ENCODE data around the gene CFL1. TPM values are rescaled to one million over a fixed set of nuclear protein-coding genes. Genes with fewer than 3 reads are reported as not detected.
"Not testable (repeated sequence)": the region's sequence is repeated elsewhere in the genome, so short reads cannot be mapped to it uniquely, and the experiment has no call there.

The CFL1 gene
- total and polyA plus RNA-seq, 4 experiments from 2014 or later: 540 to 2,825 (median 1,686) TPM

DNA sequence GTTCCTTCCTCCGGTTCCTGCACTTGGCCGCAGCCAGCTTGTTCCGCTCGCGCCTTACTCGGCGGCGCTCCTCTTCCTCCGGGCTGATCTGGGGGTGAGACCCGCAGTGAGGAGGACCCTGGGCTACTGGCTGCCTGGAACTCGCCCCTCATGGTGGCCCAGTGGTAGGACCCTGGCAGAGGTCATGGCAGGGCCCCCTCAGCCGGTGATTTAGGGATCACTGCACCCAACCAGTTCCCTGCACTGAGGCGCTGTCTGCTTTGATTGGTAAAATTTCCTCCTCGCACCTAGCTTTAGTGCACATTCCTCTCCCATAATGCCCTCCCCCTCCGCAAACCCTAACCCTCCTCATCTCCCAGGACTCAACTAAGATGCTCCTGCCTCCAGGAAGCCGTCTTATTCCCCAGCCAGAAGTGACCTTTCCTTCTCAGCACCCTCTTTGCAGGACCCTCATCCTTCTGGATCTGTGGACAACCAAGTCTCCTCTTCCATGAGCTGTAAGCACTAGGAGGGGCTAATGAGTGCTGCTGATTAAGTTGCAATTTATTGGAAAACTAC, 36.1 kb upstream of the CFL1 start:
- H3K27ac Mint-ChIP-seq: peak overlapping the region; percentile 82 to 96 (median 92)
- H3K4me1 ChIP-seq (ENCODE audit: insufficient read depth, low read length): peaks cover 52% of the 10 kb centered on the region

DNA sequence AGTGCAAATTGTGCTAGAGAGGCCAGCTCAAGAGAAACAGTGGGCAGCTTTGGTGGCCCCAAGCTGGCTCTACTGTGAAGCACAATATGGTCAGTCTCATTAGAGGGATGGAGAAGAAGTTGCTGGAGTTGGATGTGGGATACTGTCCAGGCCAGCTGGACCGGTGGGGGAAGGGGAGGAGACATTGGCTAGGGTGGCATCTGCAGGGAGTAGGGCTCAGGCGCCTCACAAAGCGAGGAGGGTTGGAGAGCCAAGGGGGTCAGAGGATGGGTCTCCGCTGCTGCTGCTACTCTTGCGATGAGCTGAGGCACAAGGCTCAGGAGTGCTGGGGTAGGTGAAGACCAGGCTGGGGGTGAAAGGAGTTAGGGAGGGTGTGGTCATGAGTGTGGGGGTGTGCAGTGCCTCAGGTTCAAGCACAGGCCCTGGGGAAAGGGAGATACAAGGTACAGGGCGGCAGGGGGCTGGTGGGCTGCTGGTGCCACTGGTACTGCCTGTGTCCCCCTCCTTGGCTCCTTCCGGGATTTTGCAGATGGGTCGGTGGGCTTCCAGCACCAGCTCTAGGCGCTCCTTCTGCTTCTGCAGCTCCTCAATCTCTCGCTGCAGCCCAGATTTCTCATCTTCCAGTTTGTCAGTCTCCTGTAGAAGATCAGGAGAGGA, 34.8 kb upstream of the CFL1 start:
- Mint-ChIP-seq H3K9me3 (peaks cover 0 to 1% (median 0%) of the 10 kb centered on the region in 8 donors), H3K4me1 (peaks cover 35 to 73% (median 44%) of the 10 kb centered on the region in 4 donors), H3K27ac (peak overlapping the region; percentile 82 to 96 (median 92)), H3K27me3 (no peaks in the 10 kb centered on the region), H3K36me3 (peaks cover 0 to 14% of the 10 kb centered on the region in 2 donors), H3K4me3 (peak overlapping the region; percentile 65 to 87 (median 82))
- H3K36me3 ChIP-seq (ENCODE audit: insufficient read depth, low read length): no peaks in the 10 kb centered on the region
- H3K4me3 ChIP-seq (ENCODE audit: low read length in 2 of 2): peak overlapping the region in 1 of 2 donors; percentile 69
- peaks cover 56% of the 10 kb centered on the region for H3K4me1 ChIP-seq (ENCODE audit: insufficient read depth, low read length)
- ChIA-PET CTCF (ENCODE audit: partially characterized antibody) (interaction anchor here (0.9 to 15.3 kb wide), 4 partner anchors 33 to 96 kb away, joined by 4 to 281 read pairs (median 130); partner anchors contain the start of genes CFL1 and MUS81), POLR2A (ENCODE audit: partially characterized antibody) (interaction anchor here (0.7 to 17.4 kb wide), 9 partner anchors 8 to 112 kb away, joined by 3 to 435 read pairs (median 53); partner anchors contain the start of genes AP5B1, BANF1, C11orf68 and CFL1)
- no peak for DNase-seq
- intact Hi-C loops (cut with micrococcal nuclease): no loop called here
- peak overlapping the region; percentile 86 for H3K27ac ChIP-seq (ENCODE audit: low read depth, low read length)
- no peaks in the 10 kb centered on the region for H3K9me3 ChIP-seq (ENCODE audit: control insufficient read depth in 1 of 2, low read length in 2 of 2)
- H3K27me3 ChIP-seq (ENCODE audit: insufficient read depth, low read length): no peaks in the 10 kb centered on the region

More for the DNA sequence above, 36.1 kb upstream of the CFL1 start:
- Mint-ChIP-seq H3K9me3 (peaks cover 0 to under 1% (median 0%) of the 10 kb centered on the region in 8 donors), H3K4me1 (peaks cover 30 to 64% (median 37%) of the 10 kb centered on the region in 4 donors), H3K27me3 (no peaks in the 10 kb centered on the region), H3K36me3 (peaks cover 0 to 3% of the 10 kb centered on the region in 2 donors), H3K4me3 (peak overlapping the region; percentile 65 to 85 (median 82))
- Histone ChIP-seq H3K9me3 (ENCODE audit: control insufficient read depth in 1 of 2, low read length in 2 of 2) (no peaks in the 10 kb centered on the region), H3K4me3 (ENCODE audit: low read length in 2 of 2) (peak overlapping the region; percentile 27 to 46), H3K27me3 (ENCODE audit: insufficient read depth, low read length) (no peaks in the 10 kb centered on the region), H3K36me3 (ENCODE audit: insufficient read depth, low read length) (no peaks in the 10 kb centered on the region), H3K27ac (ENCODE audit: low read depth, low read length) (peak overlapping the region; percentile 86)
- peak in 3 of 5 donors; percentile 21 to 47 (median 33) for DNase-seq
- intact Hi-C loops (cut with micrococcal nuclease): no loop called here
- ChIA-PET CTCF (ENCODE audit: partially characterized antibody) (interaction anchor here (0.9 to 15.3 kb wide), 6 partner anchors 6 to 99 kb away, joined by 3 to 281 read pairs (median 4); partner anchors contain the start of genes CCDC85B, CFL1, FIBP and MUS81), POLR2A (ENCODE audit: partially characterized antibody) (interaction anchor here (0.7 to 17.4 kb wide), 9 partner anchors 10 to 222 kb away, joined by 3 to 435 read pairs (median 6); partner anchors contain the start of genes C11orf68, CFL1, DRAP1 and KAT5)

GRCh38 chr11:65892137-65892540, 34.2 kb upstream of the CFL1 start:
- H3K4me1 Mint-ChIP-seq: peaks cover 35 to 79% (median 48%) of the 10 kb centered on the region in 4 donors
- Histone ChIP-seq H3K4me3 (ENCODE audit: low read length in 2 of 2) (peak overlapping the region; percentile 47 to 69), H3K27ac (ENCODE audit: low read depth, low read length) (peak overlapping the region; percentile 86), H3K4me1 (ENCODE audit: insufficient read depth, low read length) (peaks cover 62% of the 10 kb centered on the region)
- H3K9me3 Mint-ChIP-seq; H3K36me3 ChIP-seq (ENCODE audit: insufficient read depth, low read length); intact Hi-C loops (cut with micrococcal nuclease); H3K9me3 ChIP-seq (ENCODE audit: control insufficient read depth in 1 of 2, low read length in 2 of 2); H3K27me3 ChIP-seq (ENCODE audit: insufficient read depth, low read length); H3K27me3 Mint-ChIP-seq: not testable (repeated sequence)
- peak in 1 of 5 donors; percentile 66 for DNase-seq
- H3K27ac Mint-ChIP-seq: peak overlapping the region; percentile 82 to 96 (median 92)
- H3K36me3 Mint-ChIP-seq: peaks cover 0 to 15% of the 10 kb centered on the region in 2 donors
- ChIA-PET POLR2A (ENCODE audit: partially characterized antibody) (interaction anchor here (0.7 to 17.4 kb wide), 7 partner anchors 9 to 97 kb away, joined by 3 to 435 read pairs (median 97); partner anchors contain the start of genes C11orf68, CFL1, DRAP1 and FOSL1), CTCF (ENCODE audit: partially characterized antibody) (interaction anchor here (0.9 to 15.3 kb wide), 6 partner anchors 7 to 130 kb away, joined by 4 to 281 read pairs (median 86); partner anchors contain the start of genes CFL1, FOSL1 and MUS81)
- peak overlapping the region; percentile 65 to 87 (median 82) for H3K4me3 Mint-ChIP-seq

GRCh38 chr11:65891219-65892136, 33.5 kb upstream of the CFL1 start:
- H3K9me3 ChIP-seq (ENCODE audit: control insufficient read depth in 1 of 2, low read length in 2 of 2): no peaks in the 10 kb centered on the region
- Mint-ChIP-seq H3K27ac (peak overlapping the region; percentile 82 to 97 (median 93)), H3K4me3 (peak overlapping the region; percentile 65 to 90 (median 82)), H3K9me3 (peaks cover 0 to 1% (median 0%) of the 10 kb centered on the region in 8 donors), H3K4me1 (peaks cover 39 to 85% (median 51%) of the 10 kb centered on the region in 4 donors), H3K27me3 (no peaks in the 10 kb centered on the region), H3K36me3 (peaks cover 0 to 20% of the 10 kb centered on the region in 2 donors)
- peak in 1 of 5 donors; percentile 50 for DNase-seq
- peaks cover 62% of the 10 kb centered on the region for H3K4me1 ChIP-seq (ENCODE audit: insufficient read depth, low read length)
- peak overlapping the region; percentile 86 for H3K27ac ChIP-seq (ENCODE audit: low read depth, low read length)
- CTCF ChIA-PET (ENCODE audit: partially characterized antibody): interaction anchor here (0.9 to 15.3 kb wide), 25 partner anchors 7 to 420 kb away, joined by 3 to 281 read pairs (median 6); partner anchors contain the start of genes C11orf68, CFL1, CTSW and FOSL1
- POLR2A ChIA-PET (ENCODE audit: partially characterized antibody): interaction anchor here (0.9 to 17.4 kb wide), 39 partner anchors 7 to 1574 kb away, joined by 3 to 435 read pairs (median 8); partner anchors contain the start of genes AP5B1, BANF1, BRMS1 and C11orf68
- no peaks in the 10 kb centered on the region for H3K36me3 ChIP-seq (ENCODE audit: insufficient read depth, low read length)
- H3K4me3 ChIP-seq (ENCODE audit: low read length in 2 of 2): peak overlapping the region; percentile 47 to 69
- intact Hi-C loops (cut with micrococcal nuclease): no loop called here
- no peaks in the 10 kb centered on the region for H3K27me3 ChIP-seq (ENCODE audit: insufficient read depth, low read length)

DNA sequence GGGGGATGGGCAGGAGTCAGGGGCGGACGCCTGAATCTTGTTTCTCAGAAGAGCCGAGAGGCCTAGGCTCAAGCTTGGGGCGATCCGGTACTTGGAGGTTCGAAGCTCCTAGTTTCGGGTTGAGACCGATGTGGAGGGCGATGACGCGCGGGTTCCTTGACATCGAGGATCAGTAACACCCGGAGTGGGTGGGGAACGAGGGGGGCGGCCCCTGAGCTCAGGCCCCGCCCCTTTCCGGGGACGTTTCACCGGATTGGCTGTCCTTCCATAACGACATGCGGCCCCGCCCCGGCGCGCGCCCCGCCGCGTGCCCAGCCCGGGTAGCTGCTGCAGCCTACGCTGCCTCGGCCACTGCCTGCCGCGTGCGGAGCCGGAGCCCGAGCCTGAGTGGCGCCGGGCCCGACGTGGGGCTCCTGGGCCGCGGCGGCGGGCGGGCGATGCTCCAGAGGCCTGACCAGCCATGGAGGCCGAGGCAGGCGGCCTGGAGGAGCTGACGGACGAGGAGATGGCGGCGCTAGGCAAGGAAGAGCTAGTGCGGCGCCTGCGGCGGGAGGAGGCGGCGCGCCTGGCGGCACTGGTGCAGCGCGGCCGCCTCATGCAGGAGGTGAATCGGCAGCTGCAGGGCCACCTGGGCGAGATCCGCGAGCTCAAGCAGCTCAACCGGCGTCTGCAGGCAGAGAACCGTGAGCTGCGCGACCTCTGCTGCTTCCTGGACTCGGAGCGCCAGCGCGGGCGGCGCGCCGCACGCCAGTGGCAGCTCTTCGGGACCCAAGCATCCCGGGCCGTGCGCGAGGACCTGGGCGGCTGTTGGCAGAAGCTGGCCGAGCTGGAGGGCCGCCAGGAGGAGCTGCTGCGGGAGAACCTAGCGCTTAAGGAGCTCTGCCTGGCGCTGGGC, 32.6 kb upstream of the CFL1 start, which contains the start of gene CCDC85B:
Gene CCDC85B (plus strand): TSS at position 350 of the 895 bp plus-strand sequence. CDS start 111 bp downstream, at position 461.
- H3K4me1 ChIP-seq (ENCODE audit: insufficient read depth, low read length): peaks cover 66% of the 10 kb centered on the region
- POLR2A ChIA-PET (ENCODE audit: partially characterized antibody): interaction anchor here (0.6 to 17.4 kb wide), 48 partner anchors 8 to 1573 kb away, joined by 3 to 435 read pairs (median 5); partner anchors contain the start of genes AP5B1, BANF1, BRMS1 and C11orf68
- CTCF ChIA-PET (ENCODE audit: partially characterized antibody): interaction anchor here (0.9 to 15.3 kb wide), 28 partner anchors 8 to 421 kb away, joined by 3 to 281 read pairs (median 8); partner anchors contain the start of genes BANF1, C11orf68, CFL1 and CTSW
- peak; percentile 98 to 99 (median 98) for DNase-seq
- H3K36me3 ChIP-seq (ENCODE audit: insufficient read depth, low read length): peaks cover 3% of the 10 kb centered on the region
- peak within 1 kb of the TSS; percentile 69 to 86 for H3K4me3 ChIP-seq (ENCODE audit: low read length in 2 of 2)
- peaks cover 0 to 1% (median 0%) of the 10 kb centered on the region in 8 donors for H3K9me3 Mint-ChIP-seq
- H3K4me1 Mint-ChIP-seq: peaks cover 37 to 79% (median 53%) of the 10 kb centered on the region in 4 donors
- no peaks in the 10 kb centered on the region for H3K27me3 Mint-ChIP-seq
- H3K27ac Mint-ChIP-seq: peak within 1 kb of the TSS; percentile 95 to 100 (median 99)
- H3K36me3 Mint-ChIP-seq: peaks cover 0 to 20% of the 10 kb centered on the region in 2 donors
- H3K4me3 Mint-ChIP-seq: peak within 1 kb of the TSS; percentile 86 to 97 (median 91)
- H3K9me3 ChIP-seq (ENCODE audit: control insufficient read depth in 1 of 2, low read length in 2 of 2): no peaks in the 10 kb centered on the region
- H3K27ac ChIP-seq (ENCODE audit: low read depth, low read length): peak within 1 kb of the TSS; percentile 86
- H3K27me3 ChIP-seq (ENCODE audit: insufficient read depth, low read length): no peaks in the 10 kb centered on the region
- intact Hi-C loops (cut with micrococcal nuclease): loop anchor here (1.0 kb wide), 4 partner anchors 10 to 38 kb away; partner anchors contain the start of genes C11orf68, CFL1, DRAP1 and FOSL1

All from CD4-positive, alpha-beta memory T cell (primary cell).